Left kidney (tissue), 2 donors: ENCODE results near the gene GDAP2. TPM values are rescaled to one million over a fixed set of nuclear protein-coding genes. Genes with fewer than 3 reads are reported as not detected.

ENCODE experiments used
- DNase-seq: peaks from one replicate; pipeline ENCODE4 v3.0.0-alpha.2; 2013
- polyA plus RNA-seq: library from polyadenylated mRNA; unstranded; fragments of 120-200 nt; gene quantifications from one replicate; pipeline ENCODE4 v1.2.1, GENCODE V29; 2013; ENCODE audit not compliant: insufficient read length

GDAP2 gene
- polyA plus RNA-seq, 1 donor, result 19.6 TPM

DNA sequence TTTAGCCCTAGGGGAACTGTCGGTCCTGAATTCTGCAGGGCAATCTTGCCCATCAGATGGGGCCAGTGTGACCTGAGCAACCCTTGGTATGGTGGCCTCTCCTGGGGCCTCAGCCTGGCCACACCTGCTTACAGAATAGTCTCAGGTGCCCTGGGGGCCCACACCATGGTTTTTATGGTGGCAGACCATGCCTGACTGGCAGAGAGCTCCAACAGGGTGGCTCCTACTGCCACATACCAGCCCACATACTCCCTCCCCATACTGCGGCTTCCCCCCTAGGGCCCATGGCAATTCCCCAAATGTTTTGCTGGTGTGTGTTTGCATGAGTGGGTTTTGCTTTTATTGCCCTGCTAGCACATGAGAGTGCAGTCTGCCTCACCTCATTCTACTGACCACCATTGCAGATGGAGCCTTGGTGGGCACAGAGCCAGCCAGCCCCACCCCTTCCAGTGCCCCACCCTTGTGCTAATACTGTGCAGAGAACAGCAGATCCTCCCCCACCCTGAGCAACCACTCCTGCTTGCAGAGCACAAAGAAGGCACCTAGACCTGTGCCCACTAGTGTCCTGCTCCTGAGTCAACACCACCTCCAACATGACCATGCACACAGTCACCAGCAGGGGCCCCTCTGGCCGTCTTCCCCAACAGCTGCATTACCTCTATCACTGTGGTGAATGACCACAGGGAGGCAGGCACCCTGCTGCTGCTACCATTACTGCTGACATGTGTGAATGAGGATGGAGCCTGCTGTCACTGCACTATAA is 86.8 kb downstream of the GDAP2 start:
- no peak for DNase-seq

DNA sequence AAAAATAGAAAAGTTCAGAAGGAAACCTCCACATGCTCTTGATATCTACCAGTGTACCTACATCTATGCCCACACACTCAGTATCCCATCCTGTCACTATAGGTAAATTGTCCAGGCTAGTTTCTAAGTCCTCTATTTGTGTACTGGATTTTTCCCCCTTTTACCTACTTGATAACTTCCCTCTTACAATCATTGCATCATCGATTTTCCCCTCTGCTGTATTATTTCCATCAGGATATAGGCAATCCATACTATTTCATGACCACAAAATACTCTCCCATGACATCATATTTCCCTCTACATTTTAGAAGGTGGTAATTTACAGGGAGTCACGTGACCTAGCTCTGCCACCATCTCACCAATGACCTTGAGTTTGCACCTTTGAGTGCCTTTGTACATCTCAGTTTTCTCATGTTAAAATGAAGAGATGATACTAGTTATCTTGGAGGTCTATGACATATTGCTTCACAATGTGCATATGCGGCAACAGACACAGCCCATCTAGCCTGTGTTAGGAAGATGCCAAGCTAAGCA is 88.2 kb downstream of the GDAP2 start:
- no peak for DNase-seq

DNA sequence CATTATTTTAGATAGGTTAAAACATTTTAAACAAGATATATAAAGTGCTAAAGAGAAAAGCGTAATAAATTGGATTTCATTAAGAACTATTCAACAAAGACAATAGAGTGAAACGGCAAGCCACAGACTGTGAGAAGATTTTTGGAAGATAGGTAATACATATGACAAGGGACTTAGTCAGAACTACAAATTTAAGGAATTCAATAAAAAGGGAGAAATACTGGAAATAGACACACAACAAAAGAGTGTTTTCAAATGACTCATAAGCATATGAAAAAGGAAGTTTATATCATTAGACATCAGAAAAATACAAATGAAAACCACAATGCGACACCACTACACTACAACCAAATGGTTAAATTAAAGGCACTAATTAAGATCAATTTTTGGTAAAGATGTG is 90.5 kb downstream of the GDAP2 start:
- DNase-seq, result no peak

DNA sequence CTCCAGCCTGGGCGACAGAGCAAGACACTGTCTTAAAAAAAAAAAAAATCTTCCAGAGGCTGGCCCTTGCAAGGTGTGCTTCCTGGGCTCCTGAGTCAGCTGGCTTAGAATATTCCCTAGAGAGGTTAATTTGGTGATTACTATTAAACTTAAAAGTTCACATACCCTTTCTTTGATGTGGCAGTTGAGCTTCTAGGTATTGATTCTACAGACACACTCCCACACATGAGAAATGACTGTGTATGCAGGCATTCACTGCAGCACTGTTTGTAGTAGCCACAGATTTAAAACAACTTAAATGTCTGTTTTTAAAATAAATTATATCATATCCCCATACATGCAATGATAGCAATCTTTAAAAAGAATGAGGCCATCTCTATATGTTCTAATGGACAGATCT is 93.4 kb downstream of the GDAP2 start:
- DNase-seq, result no peak

DNA sequence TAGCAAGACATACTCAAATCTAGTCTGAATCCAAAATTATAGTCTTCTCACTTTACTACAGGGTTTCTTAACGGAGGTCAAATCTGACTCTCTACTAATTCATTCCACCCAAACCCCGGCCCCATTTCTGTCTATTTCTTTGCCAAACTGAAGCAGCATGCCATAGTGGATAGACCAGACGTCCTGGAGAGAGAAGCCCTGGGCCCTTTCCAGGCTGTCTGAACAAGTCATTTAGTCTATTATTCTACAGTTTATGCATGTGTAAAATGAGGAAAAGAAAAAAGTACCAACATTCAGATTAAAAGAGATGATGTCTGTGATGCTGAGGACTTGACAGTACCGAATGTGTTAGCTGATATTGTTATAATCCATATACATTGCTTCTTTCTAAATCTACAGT is 95.0 kb downstream of the GDAP2 start:
- DNase-seq, result no peak

DNA sequence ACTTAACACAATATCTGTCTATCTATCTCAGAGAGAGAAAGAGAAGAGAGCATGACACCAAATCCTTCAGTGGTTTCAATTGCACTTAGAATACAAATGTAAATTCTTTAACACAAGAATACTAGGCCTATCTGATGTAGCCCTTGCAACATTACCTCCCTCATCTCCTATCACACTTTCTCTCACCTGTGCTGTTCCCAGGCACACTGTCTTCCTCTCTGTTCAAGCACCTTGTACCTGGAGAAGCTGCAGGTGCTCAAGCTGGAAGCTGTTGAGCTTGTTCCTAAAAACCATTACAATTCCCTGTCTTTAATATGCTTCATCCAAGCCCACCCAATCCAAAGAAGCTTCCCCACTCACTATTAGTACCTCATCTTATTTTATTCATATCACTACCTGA is 97.0 kb downstream of the GDAP2 start:
- DNase-seq, result no peak

DNA sequence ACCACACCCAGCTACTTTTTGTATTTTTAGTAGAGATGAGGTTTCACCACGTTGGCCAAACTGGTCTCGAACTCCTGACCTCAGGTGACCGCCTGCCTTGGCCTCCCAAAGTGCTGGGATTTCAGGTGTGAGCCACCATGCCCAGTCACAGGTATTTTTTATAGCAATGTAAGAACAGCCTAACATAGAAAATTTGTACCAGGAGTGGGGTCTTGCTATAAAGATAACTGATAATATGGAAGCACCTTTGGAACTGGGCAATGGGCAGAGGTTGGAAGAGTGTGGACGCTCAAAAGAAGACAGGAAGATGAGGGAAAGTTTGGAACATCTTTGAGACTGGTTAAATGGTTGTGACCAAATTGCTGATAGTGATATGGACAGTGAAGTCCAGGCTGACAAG is 99.2 kb downstream of the GDAP2 start:
- no peak for DNase-seq

DNA sequence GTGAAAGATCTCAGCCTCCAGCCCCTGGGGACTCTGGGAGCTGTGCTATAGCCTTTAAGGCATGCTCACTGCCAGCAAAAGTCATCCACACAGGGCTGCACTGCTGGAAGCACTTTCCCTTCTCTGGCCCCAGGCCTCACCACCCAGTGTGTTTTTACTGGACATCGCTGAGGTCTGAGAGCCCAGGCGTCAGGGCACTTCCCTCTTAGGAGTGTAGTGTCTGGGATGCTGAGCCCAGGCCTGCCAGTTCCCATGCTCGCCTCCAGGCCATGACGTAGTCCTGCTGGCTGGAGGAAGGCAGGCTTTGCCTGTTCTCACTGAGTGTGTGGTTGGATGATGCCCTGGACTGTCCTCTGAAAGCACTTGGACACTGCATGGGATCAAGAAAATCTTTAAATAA is 101.2 kb downstream of the GDAP2 start:
- DNase-seq, result no peak

DNA sequence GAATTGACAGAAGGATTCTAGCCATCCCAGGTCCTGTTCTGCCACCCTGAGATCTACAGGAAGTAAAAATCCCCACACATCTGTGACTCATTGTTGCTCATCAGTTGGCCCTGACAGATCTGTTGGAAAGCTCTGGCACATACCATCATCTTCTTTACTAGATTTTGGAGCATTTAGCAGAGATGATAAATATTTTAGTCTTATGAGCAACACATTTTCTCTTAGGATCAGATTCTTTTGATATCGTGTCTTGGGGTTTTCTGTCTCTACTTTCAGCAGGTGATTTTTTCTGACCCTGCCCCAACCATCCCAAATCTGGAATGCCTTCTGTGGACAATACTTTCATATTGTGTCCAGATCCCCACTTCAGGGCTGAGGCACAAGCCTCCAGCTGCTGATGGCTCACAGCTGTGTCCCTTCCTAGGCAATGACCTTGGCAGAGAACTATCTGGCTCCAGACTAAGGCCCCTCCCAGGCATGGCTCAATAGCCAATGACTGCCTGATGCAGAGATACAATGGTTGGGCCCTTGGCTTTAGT is 102.8 kb downstream of the GDAP2 start:
- no peak for DNase-seq

DNA sequence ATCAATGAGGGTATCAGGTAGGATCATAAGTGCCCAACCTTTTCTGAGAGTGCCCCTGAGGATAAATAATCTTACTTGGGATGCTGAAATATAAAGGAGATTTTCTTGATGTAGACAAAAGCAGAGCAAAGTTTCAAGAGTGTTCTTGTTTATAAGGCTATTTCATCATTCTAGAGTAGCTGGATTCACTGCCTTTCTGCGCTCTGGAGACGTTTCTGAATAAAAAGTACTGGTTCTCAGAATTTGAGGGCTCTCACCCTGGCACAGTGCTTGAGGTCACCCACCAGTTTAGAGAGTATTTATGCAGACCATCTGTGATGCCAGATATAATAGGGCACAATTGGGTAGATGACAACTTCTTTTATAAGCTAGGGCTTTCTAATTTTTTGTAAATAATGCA is 103.3 kb downstream of the GDAP2 start:
- DNase-seq, result no peak

DNA sequence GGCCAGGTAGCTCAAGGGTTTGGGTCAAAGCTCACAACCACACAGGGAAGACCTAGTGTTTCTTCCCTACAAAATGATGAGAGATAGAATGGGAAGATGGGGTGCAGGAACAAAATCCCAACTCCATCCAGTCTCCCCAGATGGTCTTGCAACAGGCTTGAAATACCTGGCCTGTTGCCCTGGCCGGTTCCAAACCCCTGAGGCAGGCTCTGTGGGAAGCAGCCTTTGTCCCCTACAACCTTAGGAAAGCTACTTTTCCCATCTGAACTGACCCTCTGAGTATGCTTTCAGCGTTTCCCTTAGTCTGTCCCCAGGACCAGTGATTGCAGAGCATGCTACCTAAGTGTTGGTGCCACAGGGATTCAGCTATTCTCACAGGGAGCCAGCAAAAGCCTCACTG is 104.0 kb downstream of the GDAP2 start:
- no peak for DNase-seq

DNA sequence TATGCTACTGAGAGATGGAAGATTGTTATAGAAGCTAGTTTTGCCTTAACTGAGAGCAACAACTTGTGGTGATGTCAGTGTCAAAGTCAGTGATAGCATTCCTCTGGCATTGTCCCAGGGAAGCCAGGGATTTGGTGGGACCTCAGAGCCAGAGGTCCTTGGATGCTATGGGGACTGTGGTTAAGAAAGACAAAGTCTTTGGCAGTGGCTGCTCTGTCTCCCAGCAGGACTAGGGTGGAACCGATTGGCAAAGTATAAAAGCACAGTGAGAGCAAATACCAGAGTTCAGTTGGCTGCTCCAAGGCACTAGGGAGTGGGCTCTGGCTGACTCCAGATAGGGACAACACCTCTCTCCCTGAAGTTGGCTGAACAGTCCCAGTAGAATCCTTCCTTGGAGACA is 104.8 kb downstream of the GDAP2 start:
- no peak for DNase-seq

DNA sequence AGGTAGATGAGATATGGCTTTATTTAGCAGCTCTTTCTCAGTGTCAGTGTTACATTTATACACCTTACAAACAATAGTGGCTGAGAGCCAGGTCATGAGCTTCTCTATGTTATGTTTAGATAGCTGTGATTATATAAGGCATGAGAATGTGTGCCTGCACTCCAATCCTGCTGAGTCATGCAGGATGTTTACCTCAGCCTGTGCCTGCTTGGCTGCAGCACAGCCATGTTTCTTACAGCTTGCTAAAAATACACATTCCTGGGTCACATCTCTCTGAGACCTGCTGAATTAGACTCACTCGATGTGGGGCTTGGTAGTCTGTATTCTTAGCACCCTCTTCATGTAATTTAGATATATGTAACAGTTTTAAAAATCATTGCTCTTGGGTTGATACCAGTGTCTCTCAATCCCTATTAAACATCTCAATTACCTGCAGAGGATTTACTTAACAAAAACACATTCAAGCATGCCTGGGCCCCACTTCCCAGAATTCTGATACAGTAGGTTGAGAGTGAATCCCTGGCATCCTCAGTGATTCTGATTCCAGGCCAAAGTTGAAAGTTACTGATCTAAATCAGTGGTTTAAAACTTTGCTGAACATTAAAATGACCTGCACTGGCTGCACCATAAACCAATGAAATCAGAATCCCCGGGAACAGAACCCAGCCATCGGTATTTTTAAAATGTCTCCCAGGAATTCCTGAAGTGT is 107.5 kb downstream of the GDAP2 start:
- DNase-seq, result no peak

DNA sequence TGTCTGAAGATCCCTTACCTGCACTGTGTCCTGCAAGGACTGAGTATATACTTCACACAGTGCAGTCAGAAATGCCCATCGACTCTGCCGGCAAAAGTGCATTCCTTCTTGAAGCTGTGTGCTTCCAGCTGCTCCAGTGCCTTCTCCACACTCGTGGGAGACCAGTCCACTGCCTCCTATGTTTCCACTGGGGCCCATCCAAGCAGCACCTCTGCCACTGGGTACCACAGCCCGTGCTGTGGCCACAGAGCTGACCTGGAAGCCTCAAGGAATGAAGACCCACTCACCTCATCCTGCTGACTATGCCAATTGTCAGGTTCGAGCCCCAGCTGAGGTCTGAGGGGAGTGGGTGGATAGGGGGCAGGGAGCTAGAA is 108.1 kb downstream of the GDAP2 start:
- DNase-seq, result no peak

DNA sequence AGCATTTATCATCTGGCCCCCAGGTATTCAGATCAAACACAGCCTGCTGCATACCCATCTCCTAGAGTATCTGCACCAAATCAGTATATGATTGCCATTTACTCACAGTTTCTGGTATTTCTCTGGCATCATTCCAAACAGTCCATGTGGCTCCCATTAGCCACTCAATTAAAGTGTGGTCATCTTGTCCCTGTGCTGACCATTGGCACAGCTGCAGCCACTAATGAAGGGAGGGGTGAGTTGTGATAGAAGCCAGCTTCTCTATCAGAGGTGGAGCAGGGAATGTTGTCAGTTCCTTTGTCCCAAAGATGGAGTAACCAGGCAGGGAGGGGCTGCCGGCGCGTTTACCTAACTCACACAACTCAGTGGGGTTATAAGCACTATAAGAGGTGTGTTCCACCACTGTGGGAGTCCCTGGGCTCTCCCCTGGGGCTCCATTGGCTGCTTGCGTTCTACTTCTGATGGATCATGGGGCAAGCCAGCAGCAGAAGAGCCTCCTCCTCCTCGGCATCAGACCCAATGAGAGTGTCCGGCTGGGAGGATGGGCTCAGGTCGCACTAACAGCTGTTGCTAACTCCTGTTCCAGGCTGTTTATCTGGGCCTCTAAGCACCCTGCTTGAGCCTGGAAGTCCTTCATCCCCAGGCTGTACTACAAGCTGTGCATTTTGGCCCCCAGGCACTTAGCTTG is 108.6 kb downstream of the GDAP2 start:
- DNase-seq, result no peak

DNA sequence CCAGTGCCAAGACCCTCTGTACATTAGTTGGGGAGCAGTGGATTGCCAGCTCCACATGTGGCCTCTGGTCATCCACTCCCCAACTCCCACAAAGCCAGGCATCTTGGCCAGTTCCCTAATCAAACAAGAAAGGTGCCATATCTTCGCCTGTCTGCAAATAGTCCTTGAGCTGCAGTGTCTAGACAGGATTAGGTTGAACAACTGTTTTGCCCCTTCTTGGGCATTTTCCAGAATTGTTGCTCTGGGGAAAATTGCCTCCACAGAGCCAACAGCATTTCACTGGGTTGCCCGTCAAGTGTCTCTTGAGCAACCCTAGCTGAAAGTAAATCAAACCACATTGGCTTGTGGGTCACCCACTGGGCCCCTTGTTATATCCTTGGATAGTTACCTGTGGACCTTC is 109.3 kb downstream of the GDAP2 start:
- no peak for DNase-seq

DNA sequence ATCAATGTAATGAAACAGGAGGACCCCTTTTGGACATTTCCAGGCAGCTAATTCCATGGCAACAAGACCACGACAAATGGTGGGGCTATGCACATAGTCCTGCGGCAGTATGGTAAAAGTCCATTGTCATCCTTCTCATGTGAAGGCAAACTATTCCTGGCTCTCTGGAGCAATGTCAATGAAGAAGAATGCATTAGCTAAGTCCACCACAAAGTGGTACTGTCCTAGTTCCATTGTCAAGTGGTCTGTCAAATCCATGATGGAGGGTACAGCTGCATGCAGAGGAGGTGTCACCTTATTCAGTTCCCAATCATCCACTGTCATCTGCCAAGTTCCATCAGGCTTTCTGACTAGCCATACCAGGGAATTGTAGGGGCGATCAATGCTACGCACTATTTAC is 110.1 kb downstream of the GDAP2 start:
- no peak for DNase-seq

DNA sequence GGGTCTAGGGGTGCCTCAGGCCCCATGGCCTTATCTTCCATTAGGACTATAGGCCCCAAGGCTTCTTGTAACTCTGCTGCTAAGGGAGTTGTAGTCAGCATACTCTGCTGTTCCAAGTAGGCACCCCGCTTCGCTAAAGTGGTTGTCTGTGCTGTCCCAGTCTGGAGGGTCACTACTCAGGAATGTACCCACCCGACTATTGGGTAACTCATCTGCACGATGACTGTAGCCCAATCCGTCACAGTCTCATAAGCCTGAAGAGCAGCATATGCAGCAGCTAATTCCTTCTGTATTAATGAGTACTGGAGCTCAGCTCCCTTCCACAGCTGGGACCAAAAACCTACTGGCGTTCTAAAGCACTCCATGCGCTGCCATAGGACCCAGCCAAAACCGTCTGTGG is 111.0 kb downstream of the GDAP2 start:
- DNase-seq, result no peak

DNA sequence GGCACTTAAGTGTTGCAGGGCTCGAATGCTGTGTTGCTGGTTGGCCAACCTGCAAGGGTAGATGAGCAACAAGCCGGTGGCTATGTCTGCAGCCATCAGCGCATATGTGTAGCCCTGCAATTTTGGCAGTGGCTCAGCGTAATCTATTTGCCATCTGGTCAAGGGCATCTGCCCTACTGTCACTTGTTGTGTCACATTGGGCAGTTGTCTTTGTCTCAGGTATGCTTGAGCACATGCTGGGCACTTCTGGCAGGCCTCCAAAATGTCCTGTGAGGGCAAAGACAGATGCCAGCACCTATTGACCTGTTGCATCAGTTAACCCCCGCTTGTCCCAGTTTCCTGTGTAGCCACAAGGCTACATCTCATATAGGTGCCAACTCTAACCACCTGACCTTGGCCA is 111.8 kb downstream of the GDAP2 start:
- DNase-seq, result no peak

DNA sequence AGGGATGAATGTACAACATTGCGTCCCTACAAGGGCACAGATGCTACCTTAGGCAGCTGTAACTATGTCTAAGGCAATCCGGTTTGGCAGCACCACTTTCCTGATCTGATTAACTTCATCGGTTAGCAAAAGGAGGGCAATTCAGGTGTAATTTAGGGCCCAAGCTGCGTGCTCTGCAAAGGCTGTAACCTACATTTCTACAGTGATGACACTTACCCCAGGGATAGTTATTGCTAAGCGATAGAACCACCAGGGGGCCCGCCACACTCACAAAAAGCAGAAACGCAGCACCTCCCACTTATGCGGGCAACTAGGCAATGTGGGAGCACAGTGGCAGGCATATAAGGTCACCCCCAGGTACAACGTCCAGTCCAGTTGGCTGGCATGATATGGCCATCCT is 113.5 kb downstream of the GDAP2 start:
- no peak for DNase-seq

DNA sequence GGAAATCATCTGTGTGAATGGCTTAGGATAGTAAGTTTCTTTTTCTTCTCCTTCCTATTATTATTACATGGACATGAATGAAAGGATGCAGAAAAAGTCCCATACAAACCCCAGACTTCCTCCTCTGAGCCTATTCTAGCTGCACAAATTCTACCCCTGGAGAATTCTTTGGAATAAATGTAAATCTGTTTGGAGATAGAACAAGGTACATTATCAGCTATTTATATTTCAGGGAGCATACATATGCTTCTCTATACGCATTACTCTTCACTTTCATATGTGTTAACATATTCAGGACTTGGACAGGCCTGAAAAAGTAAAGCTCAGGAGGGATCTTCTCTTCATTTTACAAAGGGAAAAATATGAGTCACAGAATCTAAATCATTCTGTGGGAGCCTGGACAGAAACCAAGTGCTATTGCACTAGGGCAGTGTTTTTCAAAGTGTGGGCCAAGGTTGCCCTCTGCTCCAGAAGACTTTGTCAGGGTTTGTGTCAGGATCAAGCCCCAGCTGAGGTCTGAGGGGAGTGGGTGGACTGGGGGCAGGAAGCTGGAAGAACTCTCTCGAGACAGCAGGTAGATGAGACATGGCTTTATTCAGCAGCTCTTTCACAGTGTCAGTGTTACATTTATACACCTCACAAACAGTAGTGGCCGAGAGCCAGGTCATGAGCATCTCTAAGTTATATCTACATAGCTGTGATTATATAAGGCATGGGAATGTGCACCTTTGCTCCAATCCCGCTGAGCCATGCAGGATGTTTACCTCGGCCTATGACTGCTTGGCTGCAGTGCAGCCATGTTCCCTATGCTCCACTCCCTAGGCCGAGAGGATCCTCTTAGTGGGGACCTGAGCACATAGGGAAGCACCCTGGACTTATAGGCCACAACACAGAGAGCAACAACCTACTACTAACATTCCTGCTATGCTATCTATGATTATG is 114.3 kb downstream of the GDAP2 start:
- no peak for DNase-seq
